Measurements from ENCODE around the gene RBP4.

DNA sequence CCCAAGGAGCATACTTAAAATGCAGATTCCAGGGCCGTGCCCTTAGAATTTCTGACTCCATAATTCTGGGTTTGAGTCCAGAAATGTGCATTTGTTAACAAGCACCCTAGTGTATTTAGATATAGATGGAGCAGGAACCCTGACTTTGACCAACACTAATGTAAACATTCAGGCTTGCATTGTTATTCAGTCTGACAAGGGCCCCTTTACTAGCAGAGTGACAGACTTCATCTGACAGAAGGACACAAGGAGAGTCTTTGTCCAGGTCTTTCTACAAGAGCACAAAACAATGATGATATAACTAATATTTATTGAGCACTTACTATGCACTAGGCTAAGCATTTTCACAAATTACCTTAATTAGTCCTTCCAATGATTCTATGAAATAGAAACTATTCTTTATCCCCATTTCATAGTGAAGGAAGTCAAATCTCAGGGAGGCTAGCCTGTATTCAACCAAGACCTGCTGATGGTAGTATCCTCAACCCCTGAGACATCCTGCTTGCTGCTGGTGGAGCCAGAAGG, 3.9 kb downstream of the RBP4 start:
- no peak for TF ChIP-seq POLR2A (conservative IDR thresholded peaks at IDR 0.05)
- no peak for TF ChIP-seq GABPA (tag; conservative IDR thresholded peaks at IDR 0.05; ENCODE audit: low read depth)
- TF ChIP-seq, protein P1, sequence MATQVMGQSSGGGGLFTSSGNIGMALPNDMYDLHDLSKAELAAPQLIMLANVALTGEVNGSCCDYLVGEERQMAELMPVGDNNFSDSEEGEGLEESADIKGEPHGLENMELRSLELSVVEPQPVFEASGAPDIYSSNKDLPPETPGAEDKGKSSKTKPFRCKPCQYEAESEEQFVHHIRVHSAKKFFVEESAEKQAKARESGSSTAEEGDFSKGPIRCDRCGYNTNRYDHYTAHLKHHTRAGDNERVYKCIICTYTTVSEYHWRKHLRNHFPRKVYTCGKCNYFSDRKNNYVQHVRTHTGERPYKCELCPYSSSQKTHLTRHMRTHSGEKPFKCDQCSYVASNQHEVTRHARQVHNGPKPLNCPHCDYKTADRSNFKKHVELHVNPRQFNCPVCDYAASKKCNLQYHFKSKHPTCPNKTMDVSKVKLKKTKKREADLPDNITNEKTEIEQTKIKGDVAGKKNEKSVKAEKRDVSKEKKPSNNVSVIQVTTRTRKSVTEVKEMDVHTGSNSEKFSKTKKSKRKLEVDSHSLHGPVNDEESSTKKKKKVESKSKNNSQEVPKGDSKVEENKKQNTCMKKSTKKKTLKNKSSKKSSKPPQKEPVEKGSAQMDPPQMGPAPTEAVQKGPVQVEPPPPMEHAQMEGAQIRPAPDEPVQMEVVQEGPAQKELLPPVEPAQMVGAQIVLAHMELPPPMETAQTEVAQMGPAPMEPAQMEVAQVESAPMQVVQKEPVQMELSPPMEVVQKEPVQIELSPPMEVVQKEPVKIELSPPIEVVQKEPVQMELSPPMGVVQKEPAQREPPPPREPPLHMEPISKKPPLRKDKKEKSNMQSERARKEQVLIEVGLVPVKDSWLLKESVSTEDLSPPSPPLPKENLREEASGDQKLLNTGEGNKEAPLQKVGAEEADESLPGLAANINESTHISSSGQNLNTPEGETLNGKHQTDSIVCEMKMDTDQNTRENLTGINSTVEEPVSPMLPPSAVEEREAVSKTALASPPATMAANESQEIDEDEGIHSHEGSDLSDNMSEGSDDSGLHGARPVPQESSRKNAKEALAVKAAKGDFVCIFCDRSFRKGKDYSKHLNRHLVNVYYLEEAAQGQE (IDR thresholded peaks at IDR 0.05; ENCODE audit: borderline replicate concordance): no peak
- TF ChIP-seq, protein P1 (CRISPR knock-in tag; IDR thresholded peaks at IDR 0.05; ENCODE audit: low read depth): no peak
